Measurements from ENCODE around the gene MAN2B1.
A peak's percentile ranks its signal among the peaks of the same experiment; 100 is the strongest.
"Not testable (repeated sequence)": the region's sequence is repeated elsewhere in the genome, so short reads cannot be mapped to it uniquely, and the experiment has no call there.

MAN2B1 gene

GRCh38 chr19:12666265-12667048 lies at the start of gene MAN2B1, which contains the start of gene WDR83:
MAN2B1 (minus strand) TSS chr19:12666742; CDS start chr19:12666701, 41 bp downstream.
WDR83 (plus strand) TSS chr19:12666807; CDS start chr19:12669791, 2,984 bp downstream.
- no peak for DNase-seq (ENCODE audit: low read depth, low spot score)

GRCh38 chr19:12715929-12716328 lies 49.4 kb upstream of the MAN2B1 start:
- no peak for DNase-seq (ENCODE audit: low read depth, low spot score)

GRCh38 chr19:12715102-12715501 lies 48.6 kb upstream of the MAN2B1 start:
- no peak for DNase-seq (ENCODE audit: low read depth, low spot score)

- DNase-seq (ENCODE audit: low read depth, low spot score): not testable (repeated sequence)
Observed at GRCh38 chr19:12713304-12713703, 46.8 kb upstream of the MAN2B1 start.

GRCh38 chr19:12712077-12712476 lies 45.5 kb upstream of the MAN2B1 start:
- not testable (repeated sequence) for DNase-seq (ENCODE audit: low read depth, low spot score)

- no peak for DNase-seq (ENCODE audit: low read depth, low spot score)
Observed at GRCh38 chr19:12711187-12711586, 44.6 kb upstream of the MAN2B1 start.

- DNase-seq (ENCODE audit: low read depth, low spot score): no peak
Observed at GRCh38 chr19:12708641-12709040, 42.1 kb upstream of the MAN2B1 start.

- DNase-seq (ENCODE audit: low read depth, low spot score): no peak
Observed at GRCh38 chr19:12706332-12706718, 39.8 kb upstream of the MAN2B1 start.

- no peak for DNase-seq (ENCODE audit: low read depth, low spot score)
Observed at GRCh38 chr19:12705654-12706331, 39.3 kb upstream of the MAN2B1 start.

- DNase-seq (ENCODE audit: low read depth, low spot score): no peak
Observed at GRCh38 chr19:12705169-12705568, 38.6 kb upstream of the MAN2B1 start.

GRCh38 chr19:12703046-12703445 lies 36.5 kb upstream of the MAN2B1 start:
- no peak for DNase-seq (ENCODE audit: low read depth, low spot score)

- no peak for DNase-seq (ENCODE audit: low read depth, low spot score)
Observed at GRCh38 chr19:12701596-12702282, 35.2 kb upstream of the MAN2B1 start.

- no peak for DNase-seq (ENCODE audit: low read depth, low spot score)
Observed at GRCh38 chr19:12698138-12698537, 31.6 kb upstream of the MAN2B1 start.

- DNase-seq (ENCODE audit: low read depth, low spot score): not testable (repeated sequence)
Observed at GRCh38 chr19:12697425-12697824, 30.9 kb upstream of the MAN2B1 start.

- peak; percentile 83 for DNase-seq (ENCODE audit: low read depth, low spot score)
Observed at GRCh38 chr19:12696366-12697335, 30.1 kb upstream of the MAN2B1 start, which contains the start of gene FBXW9. FBXW9 (minus strand) TSS chr19:12696631; CDS start chr19:12696581, 50 bp downstream.

- no peak for DNase-seq (ENCODE audit: low read depth, low spot score)
Observed at GRCh38 chr19:12695997-12696365, 29.4 kb upstream of the MAN2B1 start.

GRCh38 chr19:12695514-12695913 lies 29.0 kb upstream of the MAN2B1 start:
- DNase-seq (ENCODE audit: low read depth, low spot score): no peak

GRCh38 chr19:12695096-12695495 lies 28.6 kb upstream of the MAN2B1 start:
- DNase-seq (ENCODE audit: low read depth, low spot score): no peak

- no peak for DNase-seq (ENCODE audit: low read depth, low spot score)
Observed at GRCh38 chr19:12694641-12695040, 28.1 kb upstream of the MAN2B1 start.

GRCh38 chr19:12692960-12693359 lies 26.4 kb upstream of the MAN2B1 start:
- DNase-seq (ENCODE audit: low read depth, low spot score): no peak

- no peak for DNase-seq (ENCODE audit: low read depth, low spot score)
Observed at GRCh38 chr19:12689581-12690216, 23.2 kb upstream of the MAN2B1 start.
